GM18519 (cell line): Measurements from ENCODE around the gene PPEF1.
A peak's percentile ranks its signal among the peaks of the same experiment; 100 is the strongest.
"Not testable (repeated sequence)": the region's sequence is repeated elsewhere in the genome, so short reads cannot be mapped to it uniquely, and the experiment has no call there.

ENCODE experiments used
- ATAC-seq: cut with Tn5 transposase; IDR thresholded peaks from one replicate; pipeline ENCODE4 v1.9.1; 2021; ENCODE audit warnings: mild to moderate bottlenecking, moderate library complexity; ENCODE audit not compliant: unreplicated experiment, low FRiP score

Gene PPEF1

GRCh38 chrX:18792828-18793227, 85.4 kb downstream of the PPEF1 start:
- no peak for ATAC-seq

- no peak for ATAC-seq
These were observed 86.2 kb downstream of the PPEF1 start for GRCh38 chrX:18793601-18794089.

GRCh38 chrX:18797141-18797540, 89.7 kb downstream of the PPEF1 start:
- ATAC-seq: no peak

GRCh38 chrX:18799911-18800310, 92.5 kb downstream of the PPEF1 start:
- no peak for ATAC-seq

GRCh38 chrX:18809641-18810040, 102.2 kb downstream of the PPEF1 start:
- no peak for ATAC-seq

- ATAC-seq: no peak
These were observed 103.0 kb downstream of the PPEF1 start for GRCh38 chrX:18810416-18810815.

- ATAC-seq: no peak
These were observed 117.9 kb downstream of the PPEF1 start for GRCh38 chrX:18825375-18825774.

- ATAC-seq: no peak
These were observed 121.5 kb downstream of the PPEF1 start for GRCh38 chrX:18828832-18829404.

- ATAC-seq: no peak
These were observed 125.8 kb downstream of the PPEF1 start for GRCh38 chrX:18833071-18833731.

GRCh38 chrX:18847901-18848300, 140.5 kb downstream of the PPEF1 start:
- ATAC-seq: not testable (repeated sequence)

- ATAC-seq: peak; percentile 81
These were observed 148.6 kb downstream of the PPEF1 start for GRCh38 chrX:18855919-18856644.

GRCh38 chrX:18856645-18856997, 149.2 kb downstream of the PPEF1 start:
- ATAC-seq: no peak

GRCh38 chrX:18861511-18861910, 154.1 kb downstream of the PPEF1 start:
- ATAC-seq: no peak

- ATAC-seq: no peak
These were observed 157.0 kb downstream of the PPEF1 start for GRCh38 chrX:18864390-18864920.

GRCh38 chrX:18871161-18871890, 163.9 kb downstream of the PPEF1 start:
- ATAC-seq: no peak

GRCh38 chrX:18871970-18872369, 164.5 kb downstream of the PPEF1 start:
- ATAC-seq: no peak

GRCh38 chrX:18872621-18873020, 165.2 kb downstream of the PPEF1 start:
- no peak for ATAC-seq

GRCh38 chrX:18873189-18873791, 165.8 kb downstream of the PPEF1 start:
- ATAC-seq: no peak

- ATAC-seq: no peak
These were observed 166.4 kb downstream of the PPEF1 start for GRCh38 chrX:18873836-18874235.

GRCh38 chrX:18874560-18875255, 167.3 kb downstream of the PPEF1 start:
- ATAC-seq: no peak
